ENCODE results near the gene MEG3.

Gene MEG3

GRCh38 chr14:100834794-100835547 is 9.1 kb downstream of the MEG3 start:
- no peak for DNase-seq

GRCh38 chr14:100835548-100836310 is 9.8 kb downstream of the MEG3 start:
- DNase-seq, result no peak

GRCh38 chr14:100836311-100836805 is 10.4 kb downstream of the MEG3 start:
- DNase-seq, result no peak

GRCh38 chr14:100836941-100837804 is 11.3 kb downstream of the MEG3 start:
- no peak for DNase-seq

GRCh38 chr14:100837805-100838350 is 12.0 kb downstream of the MEG3 start:
- no peak for DNase-seq

GRCh38 chr14:100838493-100839314 is 12.8 kb downstream of the MEG3 start:
- DNase-seq, result no peak

GRCh38 chr14:100839315-100839585 is 13.3 kb downstream of the MEG3 start:
- no peak for DNase-seq

GRCh38 chr14:100839681-100840111 is 13.8 kb downstream of the MEG3 start:
- no peak for DNase-seq

- DNase-seq, result no peak
These were observed 14.6 kb downstream of the MEG3 start for GRCh38 chr14:100840286-100841065.

- no peak for DNase-seq
These were observed 15.3 kb downstream of the MEG3 start for GRCh38 chr14:100841066-100841760.

GRCh38 chr14:100841761-100842403 is 16.0 kb downstream of the MEG3 start:
- DNase-seq, result peak; percentile 75

GRCh38 chr14:100842799-100843198 is 16.9 kb downstream of the MEG3 start:
- no peak for DNase-seq

- no peak for DNase-seq
These were observed 18.1 kb downstream of the MEG3 start for GRCh38 chr14:100844082-100844408.

GRCh38 chr14:100844421-100844820 is 18.5 kb downstream of the MEG3 start:
- no peak for DNase-seq

GRCh38 chr14:100844846-100845245 is 18.9 kb downstream of the MEG3 start:
- DNase-seq, result no peak

GRCh38 chr14:100845341-100845740 is 19.4 kb downstream of the MEG3 start:
- no peak for DNase-seq

GRCh38 chr14:100846309-100846859 is 20.5 kb downstream of the MEG3 start:
- no peak for DNase-seq

GRCh38 chr14:100849115-100849781 is 23.3 kb downstream of the MEG3 start:
- no peak for DNase-seq

GRCh38 chr14:100850841-100851585 is 25.1 kb downstream of the MEG3 start:
- DNase-seq, result peak; percentile 40

Measured in NCI-H1092 (cell line).